CD4-positive, alpha-beta T cell treated with Interleukin-2 at 100 ng/mL for 4 hours (primary cell): ENCODE results near the gene NETO2.
"Not testable (repeated sequence)": the region's sequence is repeated elsewhere in the genome, so short reads cannot be mapped to it uniquely, and the experiment has no call there.

Source experiments
- DNase-seq: peaks from one replicate; pipeline ENCODE4 v3.0.0-alpha.2; 2020; ENCODE audit warnings: low spot score

Gene NETO2, protein sequence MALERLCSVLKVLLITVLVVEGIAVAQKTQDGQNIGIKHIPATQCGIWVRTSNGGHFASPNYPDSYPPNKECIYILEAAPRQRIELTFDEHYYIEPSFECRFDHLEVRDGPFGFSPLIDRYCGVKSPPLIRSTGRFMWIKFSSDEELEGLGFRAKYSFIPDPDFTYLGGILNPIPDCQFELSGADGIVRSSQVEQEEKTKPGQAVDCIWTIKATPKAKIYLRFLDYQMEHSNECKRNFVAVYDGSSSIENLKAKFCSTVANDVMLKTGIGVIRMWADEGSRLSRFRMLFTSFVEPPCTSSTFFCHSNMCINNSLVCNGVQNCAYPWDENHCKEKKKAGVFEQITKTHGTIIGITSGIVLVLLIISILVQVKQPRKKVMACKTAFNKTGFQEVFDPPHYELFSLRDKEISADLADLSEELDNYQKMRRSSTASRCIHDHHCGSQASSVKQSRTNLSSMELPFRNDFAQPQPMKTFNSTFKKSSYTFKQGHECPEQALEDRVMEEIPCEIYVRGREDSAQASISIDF

DNA sequence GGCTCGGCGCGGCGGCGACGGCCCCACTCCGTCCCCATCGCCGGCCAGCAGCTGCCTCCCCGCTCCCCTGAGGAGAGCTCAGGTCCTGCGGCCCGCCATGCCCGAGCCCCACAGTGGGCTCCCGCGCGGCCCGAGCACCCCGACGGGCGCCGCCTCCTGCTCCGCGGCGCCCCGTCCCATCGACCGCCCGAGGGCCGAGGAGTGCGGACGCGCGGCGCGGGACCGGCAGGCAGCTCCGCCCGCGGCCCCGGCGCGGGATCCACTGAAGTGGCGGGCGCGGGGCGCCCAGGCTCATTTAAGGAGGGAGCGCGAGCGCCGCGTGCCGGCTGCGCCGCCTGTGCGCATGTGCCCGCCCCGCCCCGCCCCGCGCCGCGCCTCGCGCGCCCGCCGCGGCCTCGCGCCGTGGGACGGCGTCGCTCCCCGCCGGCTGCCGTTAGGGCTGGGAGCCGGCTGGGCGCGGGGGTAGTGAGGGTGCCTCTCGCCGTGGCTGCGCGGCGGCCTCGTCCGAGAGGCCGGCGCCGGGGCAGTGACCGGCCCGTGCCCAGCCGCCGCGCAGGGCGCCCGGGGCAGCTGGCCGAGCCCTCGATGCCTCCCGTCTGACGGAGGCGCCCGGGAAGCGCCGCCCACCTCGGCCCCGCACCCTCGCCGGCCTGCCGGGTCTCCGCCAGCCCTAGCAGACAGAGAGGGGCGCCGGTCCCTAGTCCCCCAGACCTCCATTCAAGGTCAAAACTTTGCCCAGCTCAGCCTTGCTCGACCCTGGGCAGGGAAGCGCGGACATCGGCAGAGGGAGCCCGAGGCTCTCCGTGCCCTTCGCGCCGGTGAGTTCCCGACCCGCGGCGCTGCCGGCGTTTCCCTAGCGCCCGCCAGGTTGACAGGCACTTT, at the start of gene NETO2:
Gene NETO2 (minus strand): TSS at position 269 of the 882 bp plus-strand sequence. CDS start 333 bp downstream, outside the sequence.
- peak; percentile 63 for DNase-seq

DNA sequence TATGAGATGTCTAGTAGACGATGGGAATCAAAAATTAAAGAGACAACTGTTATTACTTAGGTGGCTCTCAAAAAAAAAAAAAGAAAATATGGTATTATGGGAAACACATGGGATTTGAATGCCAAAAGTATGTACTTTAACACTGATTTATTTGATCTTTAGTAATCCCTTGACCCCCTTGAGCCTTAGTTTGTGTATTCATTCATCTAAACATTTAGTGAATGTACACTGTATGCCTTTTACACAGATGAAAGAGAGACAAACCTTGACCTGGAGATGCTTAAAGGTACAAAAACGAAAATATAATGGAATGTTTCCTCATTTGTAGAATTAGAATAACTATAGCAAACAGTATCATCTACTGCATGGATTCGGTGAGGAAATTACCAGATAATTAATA, 38.6 kb upstream of the NETO2 start:
- no peak for DNase-seq

DNA sequence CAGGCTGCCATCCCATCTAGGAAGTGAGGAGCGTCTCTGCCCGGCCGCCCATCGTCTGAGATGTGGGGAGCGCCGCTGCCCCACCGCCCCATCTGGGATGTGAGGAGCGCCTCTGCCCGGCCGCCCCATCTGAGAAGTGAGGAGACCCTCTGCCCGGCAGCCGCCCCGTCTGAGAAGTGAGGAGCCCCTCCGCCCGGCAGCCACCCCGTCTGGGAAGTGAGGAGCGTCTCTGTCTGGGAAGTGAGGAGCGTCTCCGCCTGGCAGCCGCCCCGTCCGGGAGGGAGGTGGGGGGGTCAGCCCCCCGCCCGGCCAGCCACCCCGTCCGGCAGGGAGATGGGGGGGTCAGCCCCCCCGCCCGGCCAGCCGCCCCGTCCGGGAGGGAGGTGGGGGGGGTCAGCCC, 37.3 kb upstream of the NETO2 start:
- not testable (repeated sequence) for DNase-seq

DNA sequence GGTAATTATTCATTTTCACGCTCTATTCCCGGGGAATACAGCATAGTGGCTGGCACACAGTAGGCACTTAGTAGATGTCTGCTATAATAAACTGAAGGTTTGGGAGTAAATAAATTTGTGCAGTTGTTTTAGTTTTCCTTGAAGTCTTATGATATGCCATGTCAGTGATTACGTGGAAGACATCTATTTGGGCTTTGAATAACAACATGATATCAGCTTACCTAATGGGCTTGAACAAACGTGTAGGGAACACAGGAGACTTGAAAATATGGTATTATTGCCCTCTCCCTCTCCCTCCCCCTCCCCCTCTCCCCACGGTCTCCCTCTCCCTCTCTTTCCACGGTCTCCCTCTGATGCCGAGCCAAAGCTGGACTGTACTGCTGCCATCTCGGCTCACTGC, 36.3 kb upstream of the NETO2 start:
- no peak for DNase-seq

DNA sequence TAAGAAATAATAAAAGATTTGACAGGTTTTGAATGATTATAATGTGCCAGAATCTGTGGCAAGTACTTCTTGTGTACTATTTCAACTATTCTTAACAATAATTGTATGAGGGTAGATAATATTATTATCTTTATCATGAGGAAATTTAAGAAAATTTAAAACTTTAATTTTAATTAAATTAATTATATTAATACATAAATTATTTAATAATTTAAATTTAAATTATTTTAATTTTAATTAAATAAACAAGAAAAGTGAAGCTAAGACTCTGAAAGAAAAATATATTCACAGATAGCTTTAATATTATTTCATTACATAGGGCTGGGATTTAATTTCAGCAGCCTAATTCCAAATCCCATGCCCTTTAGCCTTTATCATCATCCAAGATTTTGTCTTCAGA, 31.4 kb upstream of the NETO2 start:
- DNase-seq: no peak

DNA sequence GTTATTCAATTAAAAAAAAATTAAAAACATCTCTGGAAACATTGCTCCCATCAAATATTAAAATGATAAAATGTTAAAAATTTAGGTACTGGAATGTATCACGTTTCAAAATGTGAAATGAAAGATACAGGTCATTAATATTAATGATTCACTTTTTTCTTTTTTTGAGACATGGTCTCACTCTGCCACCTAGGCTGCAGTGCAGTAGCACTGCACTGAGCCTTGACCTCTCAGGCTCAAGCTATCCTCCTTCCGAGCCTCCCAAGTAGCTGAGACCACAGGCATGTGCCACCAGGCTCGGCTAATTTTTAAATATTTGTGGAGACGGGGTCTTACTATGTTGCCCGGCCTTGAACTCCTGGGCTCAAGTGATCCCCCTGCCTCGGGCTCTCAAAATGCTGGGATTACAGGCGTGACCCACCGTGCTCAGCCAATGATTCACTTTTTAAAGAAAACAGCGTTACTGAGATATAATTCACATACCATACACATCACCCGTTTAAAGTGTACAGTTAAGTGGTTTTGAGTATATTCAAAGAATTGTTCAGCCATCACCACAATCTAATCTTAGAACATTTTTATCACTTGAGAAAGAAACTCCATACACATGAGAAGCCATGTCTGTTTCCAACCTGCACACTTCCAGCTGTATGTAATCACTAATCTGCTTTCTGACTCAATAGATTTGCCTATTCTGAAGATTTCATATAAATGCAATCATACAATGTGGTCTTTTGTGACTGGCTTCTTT, 19.1 kb upstream of the NETO2 start:
- no peak for DNase-seq

DNA sequence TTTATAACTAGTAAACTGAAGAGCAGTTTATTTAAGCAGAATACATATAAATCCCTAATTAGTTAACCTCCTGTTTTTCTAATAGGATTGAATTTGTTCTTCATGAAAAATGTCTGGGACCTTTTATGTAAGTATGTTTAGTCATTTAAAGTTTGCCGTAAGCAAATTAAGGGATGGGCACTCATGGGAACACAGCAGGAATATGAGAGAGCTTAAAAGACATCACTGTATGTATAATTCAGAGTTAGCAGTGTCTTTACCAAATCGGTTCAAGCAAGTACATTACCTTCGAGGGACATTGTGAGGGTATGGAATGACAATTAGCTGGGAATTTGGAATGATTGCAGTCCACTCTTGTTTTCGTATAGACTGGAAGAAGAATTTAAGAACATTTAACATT, 17.7 kb upstream of the NETO2 start:
- DNase-seq: no peak

DNA sequence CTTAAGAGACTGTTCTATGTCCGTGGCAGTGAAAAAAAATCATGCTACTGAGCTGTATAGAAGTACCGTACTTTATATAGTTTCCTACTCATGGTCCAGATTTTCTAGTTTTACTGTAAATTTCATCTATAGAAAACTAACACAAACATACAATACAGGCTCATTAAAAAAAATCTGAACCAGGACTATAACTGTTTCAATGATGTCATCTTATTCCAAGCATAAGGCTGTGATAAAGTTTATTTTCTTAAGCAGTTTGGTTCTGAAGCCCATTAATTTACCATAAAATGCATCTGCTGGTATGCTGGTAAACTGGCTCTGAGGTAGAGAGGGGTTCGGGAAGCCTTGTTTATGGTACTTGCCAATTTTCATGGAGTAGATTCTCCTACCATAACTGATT, 16.7 kb upstream of the NETO2 start:
- no peak for DNase-seq

DNA sequence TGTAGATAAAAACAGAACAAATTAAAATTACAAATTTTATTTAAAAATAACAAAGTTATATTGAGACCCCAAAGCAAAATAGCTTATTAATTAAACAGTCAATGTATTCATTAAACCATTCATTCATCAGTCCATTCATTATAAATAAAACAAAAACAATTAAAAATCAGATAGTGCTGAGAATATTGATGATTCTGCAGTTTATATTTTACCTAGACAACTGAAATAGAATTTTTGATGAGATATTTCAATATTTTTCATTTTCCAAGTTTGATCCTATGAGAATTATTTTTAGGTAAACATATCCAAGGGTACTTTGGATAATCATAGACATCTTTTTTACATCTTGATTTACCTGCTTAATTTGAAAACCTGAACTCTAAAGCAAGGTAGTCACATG, 15.2 kb upstream of the NETO2 start:
- no peak for DNase-seq

DNA sequence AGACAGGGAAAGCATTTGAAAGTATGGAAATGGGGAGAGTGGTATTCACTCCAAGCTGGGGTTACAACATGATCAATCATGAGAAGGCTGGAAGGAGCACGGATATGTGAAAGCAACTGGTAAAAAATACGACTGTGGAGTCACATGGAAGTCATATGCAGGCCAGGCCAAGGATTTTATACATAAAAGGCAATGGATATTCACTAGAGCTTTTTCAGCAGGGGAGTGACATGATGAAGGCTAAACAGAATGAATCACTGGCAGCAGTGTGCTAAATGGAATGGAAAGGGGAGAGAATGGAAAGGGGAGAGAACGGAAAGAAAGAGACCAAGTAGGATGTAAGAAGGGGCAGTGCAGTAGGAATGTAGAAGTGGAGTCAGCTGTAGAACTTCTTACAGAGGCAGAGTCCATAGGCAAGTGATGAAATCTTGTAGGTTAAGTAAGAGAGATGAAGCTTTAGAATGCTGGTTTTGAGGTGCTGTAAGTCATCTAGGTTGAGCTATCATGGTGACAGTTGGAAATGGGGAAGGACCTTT, 13.0 kb upstream of the NETO2 start:
- no peak for DNase-seq

DNA sequence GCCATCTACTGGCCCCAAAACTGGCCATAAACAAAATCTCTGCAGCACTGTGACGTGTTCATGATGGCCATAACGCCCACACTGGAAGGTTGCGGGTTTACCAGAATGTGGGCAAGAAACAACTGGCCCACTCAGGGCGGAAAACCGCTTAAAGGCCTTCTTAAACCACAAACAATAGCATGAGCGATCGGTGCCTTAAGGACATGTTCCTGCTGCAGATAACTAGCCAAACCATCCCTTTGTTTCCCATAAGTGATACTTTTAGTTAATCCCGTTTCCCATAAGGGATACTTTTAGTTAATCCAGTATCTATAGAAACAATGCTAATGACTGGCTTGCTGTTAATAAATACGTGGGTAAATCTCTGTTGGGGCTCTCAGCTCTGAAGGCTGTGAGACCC, 8.8 kb upstream of the NETO2 start:
- not testable (repeated sequence) for DNase-seq

DNA sequence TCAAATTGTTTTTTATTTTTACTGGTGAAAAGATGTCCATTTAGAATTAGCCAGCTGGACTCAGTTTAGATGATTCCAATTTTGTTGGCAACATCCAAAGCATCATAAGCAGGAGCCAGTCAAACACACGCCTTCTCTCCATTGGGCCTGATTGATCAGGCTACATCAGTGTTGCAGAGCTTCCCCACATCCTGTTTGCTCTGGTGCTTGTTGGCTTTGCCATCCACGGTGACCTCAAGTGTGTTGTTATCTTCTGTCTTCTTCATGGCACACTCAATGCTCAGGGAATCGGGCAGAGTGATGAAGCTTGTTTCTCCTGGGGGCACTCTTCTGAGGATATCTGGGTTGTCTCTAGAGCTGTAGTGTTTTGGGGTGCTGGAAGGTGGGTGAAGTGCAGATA, 6.3 kb upstream of the NETO2 start:
- no peak for DNase-seq

DNA sequence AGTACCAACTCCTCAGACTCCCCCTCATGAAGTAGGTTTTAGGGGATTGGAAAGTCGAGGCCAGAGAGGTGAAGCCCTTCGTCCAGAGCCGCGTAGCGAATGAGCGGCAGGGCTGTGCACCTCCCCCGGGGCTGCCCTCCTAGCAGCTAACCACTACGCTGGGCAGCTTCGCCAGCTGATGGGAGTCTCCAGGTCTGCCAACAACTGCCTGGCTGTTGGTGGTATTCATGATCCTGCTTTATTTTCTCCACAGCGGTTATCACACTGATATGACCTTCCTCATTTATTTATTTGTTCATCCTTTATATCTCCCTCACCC, 773 bp upstream of the NETO2 start:
- no peak for DNase-seq

DNA sequence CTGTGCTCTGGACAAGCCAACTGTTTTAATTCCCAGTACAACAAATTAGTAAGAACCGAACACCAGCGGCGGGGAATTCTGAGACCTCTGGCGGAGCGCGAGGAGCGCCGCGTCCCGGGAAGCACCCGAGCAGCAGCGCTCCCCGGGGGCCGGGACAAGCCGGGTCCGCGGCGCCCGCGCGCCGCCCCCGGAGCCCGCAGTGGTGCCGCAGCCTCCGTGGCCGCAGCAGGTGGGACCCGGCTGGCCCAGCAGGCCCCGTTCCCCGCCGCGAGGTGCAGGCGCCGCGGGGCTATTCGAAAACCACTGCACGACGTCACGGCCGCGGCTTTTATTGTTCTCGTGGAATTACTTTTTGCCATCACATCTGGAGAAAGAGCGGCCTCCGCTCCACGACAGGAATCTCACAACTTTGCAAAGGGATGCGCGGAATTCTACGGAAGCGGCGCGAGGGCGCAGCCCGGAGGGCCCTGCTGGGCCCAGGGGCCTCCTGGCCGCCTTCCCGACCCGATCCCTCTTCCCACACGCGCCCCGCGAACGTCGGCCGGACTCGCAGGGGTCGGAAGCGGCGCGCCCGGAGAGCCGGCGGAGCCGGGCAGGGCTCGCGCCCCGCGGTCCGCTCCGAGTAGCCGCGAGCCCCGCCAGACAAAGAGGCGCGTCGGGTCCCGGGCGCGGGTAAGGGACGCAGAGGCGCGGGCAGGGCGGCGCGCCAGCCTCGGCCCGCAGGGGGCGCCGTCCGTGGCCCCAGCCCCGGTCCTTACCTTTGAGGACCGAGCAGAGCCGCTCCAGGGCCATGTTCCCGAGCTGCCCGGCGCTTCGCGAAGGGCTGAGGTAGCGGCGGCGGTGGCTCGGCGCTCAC, 696 bp downstream of the NETO2 start:
- peak; percentile 63 for DNase-seq

DNA sequence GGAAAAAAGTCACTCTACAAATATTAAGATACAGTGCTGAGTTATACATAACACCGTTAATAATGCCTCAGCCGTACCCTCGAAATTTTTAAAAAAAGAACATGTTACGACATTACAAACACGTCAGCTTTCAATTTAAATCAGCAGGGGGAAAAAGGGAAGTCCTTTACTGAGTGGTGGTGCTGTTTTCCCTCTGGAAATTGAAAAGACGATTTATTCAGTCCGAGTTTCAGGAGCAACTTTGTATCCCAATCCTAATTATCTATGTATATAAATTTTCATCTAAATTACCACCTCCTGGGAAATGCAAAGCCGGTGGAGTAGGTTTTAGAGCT, 1.3 kb downstream of the NETO2 start:
- DNase-seq: peak; percentile 10

DNA sequence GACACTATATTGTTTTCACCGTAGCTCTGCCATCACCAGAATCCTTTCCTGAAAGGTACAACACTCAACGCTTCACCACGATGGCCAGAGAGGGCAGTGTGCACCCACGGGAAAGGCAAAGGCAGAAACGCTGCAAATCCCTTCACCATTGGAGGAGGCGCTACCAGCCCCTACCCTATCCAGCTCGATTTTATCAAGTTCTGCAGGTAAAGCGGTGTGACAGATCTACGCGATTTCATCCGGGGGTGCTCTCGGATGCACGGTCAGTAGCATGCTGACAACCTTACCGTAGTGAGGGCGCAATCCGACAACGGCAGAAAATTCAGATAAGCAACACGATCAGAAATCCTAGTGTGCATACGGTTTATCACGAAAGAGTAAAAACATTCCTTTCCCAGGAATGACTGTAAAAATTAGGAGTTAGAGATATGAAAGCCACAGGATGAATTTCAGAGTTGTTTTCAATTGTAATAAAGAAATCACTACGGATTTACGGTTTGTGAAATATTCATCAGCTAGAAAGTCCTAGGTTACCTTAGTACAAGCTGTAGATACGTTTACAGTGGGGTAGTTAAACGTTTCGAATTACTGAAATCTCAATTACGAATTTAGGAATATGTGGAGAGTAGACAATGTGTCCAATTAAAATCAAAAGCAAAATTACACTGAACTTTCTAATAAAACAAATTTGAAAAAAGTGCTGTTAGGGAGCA, 1.8 kb downstream of the NETO2 start:
- peak; percentile 88 for DNase-seq

DNA sequence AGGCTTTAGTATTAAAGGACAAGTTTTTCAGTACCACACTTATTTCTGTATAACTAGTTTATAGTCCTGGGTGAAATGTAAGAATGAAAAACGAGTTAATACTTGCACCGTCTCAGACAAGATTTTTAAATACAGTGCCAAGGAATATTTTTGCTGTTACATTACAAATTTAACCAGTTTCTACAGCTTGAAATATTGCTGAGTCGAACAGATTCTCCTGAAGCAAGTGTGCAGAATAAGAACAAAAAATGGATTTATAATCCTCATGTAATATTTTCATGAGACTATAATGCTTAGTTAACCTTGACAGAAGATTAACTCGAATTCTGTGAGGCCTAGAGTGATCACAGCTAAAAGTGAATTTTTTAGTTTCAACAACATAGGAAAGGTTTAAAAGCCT, 3.1 kb downstream of the NETO2 start:
- no peak for DNase-seq

DNA sequence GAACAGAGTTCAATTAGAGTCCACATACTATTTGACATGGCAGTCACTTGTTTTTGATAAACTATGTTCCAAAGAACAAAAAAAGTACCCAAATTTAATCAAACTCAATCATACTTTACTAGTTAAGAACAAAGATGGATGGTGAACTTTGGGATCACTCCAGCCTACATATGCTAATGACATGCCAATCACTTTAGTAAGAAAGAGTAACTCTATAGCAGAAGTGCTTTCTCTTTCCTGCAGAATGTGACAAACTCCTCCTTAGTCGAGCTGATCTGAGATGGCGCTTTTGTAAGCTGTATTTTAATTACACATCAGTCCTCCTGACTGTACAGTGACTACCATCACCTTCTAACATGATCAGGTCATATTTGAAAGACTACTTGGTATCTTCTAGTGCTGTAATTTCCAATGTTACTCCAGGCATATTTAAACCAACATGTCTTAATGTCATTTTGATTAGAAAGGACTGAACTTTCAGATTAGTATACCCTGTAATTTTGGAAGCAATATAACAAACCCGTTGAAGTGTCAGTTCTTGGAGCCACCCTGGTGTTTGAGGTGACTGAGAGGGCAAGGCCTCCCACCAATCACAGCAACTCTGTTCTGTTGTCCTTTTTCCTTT, 4.1 kb downstream of the NETO2 start:
- DNase-seq: no peak

DNA sequence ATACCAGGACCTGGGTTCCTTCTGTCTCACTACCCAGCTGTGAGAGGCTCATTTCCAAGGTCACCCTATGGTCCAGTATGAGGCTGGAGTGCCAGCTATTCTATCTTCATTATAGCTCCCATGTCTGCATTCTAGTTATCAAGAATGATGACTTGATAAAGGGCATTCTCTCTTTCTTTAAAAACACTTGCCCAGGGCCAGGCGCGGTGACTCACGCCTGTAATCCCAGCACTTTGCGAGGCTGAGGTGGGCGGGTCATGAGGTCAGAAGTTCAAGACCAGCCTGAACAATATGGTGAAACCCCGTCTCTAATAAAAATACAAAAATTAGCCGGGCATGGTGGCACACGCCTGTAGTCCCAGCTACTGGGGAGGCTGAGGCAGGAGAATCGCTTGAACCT, 5.8 kb downstream of the NETO2 start:
- not testable (repeated sequence) for DNase-seq
